ENCODE measurements around the gene TTC27. TPM values are rescaled to one million over a fixed set of nuclear protein-coding genes. Genes with fewer than 3 reads are reported as not detected.

The TTC27 gene
- total RNA-seq, 4 donors from 2014 or later: 10.7 to 14.3 (median 12.4) TPM

DNA sequence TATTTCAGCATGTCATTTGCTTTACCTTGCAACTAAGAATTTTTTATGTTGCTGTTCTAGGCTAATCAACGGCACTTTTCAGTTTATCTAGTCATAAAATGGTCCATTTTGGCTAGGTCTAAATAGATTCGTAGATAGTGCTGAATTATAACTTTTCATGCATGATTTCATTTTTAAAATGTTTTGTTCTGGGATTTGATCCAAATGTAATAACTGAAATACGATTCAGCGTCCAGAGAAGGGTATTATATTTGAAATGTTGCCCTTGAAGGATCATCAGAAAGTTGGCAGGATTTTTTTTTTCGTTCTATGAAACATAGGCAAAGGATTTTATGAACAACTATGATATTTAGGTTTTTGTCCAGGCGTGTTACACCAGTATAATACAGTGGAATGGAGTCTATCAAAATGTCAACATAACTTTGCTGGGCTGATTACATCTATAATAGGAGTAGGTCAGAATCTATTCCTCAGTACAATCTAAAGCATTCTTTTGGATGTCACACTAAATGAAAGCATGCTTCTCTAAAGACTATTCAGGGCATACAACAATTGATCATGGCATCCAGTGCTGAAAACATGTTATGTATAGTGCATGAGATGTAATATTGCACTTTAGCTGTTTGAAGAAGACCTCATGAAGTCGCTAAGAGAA lies 24.8 kb downstream of the TTC27 start:
- ATAC-seq: no peak
- H3K36me3 ChIP-seq: peaks cover 0 to 23% of the 10 kb centered on the region in 2 donors
- H3K27ac ChIP-seq: no peak overlapping the region
- no peaks in the 10 kb centered on the region for H3K4me1 ChIP-seq
- TF ChIP-seq, protein P1, sequence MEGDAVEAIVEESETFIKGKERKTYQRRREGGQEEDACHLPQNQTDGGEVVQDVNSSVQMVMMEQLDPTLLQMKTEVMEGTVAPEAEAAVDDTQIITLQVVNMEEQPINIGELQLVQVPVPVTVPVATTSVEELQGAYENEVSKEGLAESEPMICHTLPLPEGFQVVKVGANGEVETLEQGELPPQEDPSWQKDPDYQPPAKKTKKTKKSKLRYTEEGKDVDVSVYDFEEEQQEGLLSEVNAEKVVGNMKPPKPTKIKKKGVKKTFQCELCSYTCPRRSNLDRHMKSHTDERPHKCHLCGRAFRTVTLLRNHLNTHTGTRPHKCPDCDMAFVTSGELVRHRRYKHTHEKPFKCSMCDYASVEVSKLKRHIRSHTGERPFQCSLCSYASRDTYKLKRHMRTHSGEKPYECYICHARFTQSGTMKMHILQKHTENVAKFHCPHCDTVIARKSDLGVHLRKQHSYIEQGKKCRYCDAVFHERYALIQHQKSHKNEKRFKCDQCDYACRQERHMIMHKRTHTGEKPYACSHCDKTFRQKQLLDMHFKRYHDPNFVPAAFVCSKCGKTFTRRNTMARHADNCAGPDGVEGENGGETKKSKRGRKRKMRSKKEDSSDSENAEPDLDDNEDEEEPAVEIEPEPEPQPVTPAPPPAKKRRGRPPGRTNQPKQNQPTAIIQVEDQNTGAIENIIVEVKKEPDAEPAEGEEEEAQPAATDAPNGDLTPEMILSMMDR (IDR thresholded peaks at IDR 0.05 in 4 of 5, conservative IDR thresholded peaks at IDR 0.05 in 1 of 5): no peak
- TF ChIP-seq POLR2A (IDR thresholded peaks at IDR 0.05): no peak
- H3K27me3 ChIP-seq: no peaks in the 10 kb centered on the region
- no peak overlapping the region for H3K4me3 ChIP-seq
- in situ Hi-C loops (cut with MboI; ENCODE audit: low sequenced_read_pairs in 4 of 4): no loop called here
- no peaks in the 10 kb centered on the region for H3K9me3 ChIP-seq
- no peak for DNase-seq
- intact Hi-C loops (cut with DNase I; ENCODE audit: low total_unique reads): no loop called here

DNA sequence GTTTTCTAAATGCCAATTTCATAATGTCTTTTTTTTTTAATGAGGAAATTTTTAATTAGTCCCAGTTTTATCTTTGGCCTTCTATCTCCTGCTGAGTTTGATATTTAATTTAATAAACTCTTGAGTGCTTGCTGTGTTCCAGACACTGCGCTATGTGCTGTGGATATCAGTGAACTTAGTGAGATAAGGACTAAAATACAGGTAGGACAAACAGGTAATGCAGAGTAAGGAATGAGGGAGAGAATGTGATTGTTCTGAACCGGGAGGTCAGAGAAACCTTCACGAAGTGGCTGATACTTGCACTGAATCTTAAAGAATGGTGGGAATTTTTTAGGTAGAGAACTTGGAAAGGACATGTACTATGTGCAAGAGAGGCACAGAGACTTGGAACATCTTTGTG lies 28.2 kb downstream of the TTC27 start:
- Histone ChIP-seq H3K27me3 (no peaks in the 10 kb centered on the region), H3K4me1 (no peaks in the 10 kb centered on the region), H3K36me3 (peaks cover 0 to 9% of the 10 kb centered on the region in 2 donors), H3K9me3 (no peaks in the 10 kb centered on the region), H3K27ac (no peak overlapping the region), H3K4me3 (no peak overlapping the region)
- TF ChIP-seq, protein P1 (IDR thresholded peaks at IDR 0.05 in 4 of 5, conservative IDR thresholded peaks at IDR 0.05 in 1 of 5): no peak
- no peak for TF ChIP-seq POLR2A (IDR thresholded peaks at IDR 0.05)
- DNase-seq: no peak
- intact Hi-C loops (cut with DNase I; ENCODE audit: low total_unique reads) (no loop called here), in situ Hi-C loops (cut with MboI; ENCODE audit: low sequenced_read_pairs in 4 of 4) (no loop called here)
- ATAC-seq: no peak

DNA sequence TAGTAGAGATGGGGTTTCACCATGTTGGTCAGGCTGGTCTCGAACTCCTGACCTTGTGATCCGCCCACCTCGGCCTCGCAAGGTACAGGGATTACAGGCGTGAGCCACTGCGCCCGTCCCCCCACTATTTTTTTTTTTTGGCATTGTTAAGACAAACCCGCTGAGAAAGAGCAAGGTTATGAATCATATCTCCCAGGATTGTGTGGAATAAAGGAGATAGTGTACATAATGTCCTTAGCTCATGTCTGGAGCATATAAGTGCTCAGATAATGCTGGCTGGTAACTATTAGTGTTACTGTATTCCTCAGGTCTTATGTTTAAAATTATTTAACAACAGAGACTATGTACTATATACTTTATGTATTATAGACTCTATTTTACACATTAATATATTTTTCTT lies 36.0 kb downstream of the TTC27 start:
- no peaks in the 10 kb centered on the region for H3K9me3 ChIP-seq
- H3K36me3 ChIP-seq: peaks cover 0 to under 1% of the 10 kb centered on the region in 2 donors
- TF ChIP-seq POLR2A (IDR thresholded peaks at IDR 0.05): no peak
- TF ChIP-seq, protein P1 (IDR thresholded peaks at IDR 0.05 in 4 of 5, conservative IDR thresholded peaks at IDR 0.05 in 1 of 5): no peak
- DNase-seq: no peak
- H3K4me3 ChIP-seq: no peak overlapping the region
- intact Hi-C loops (cut with DNase I; ENCODE audit: low total_unique reads): no loop called here
- H3K27ac ChIP-seq: no peak overlapping the region
- no peaks in the 10 kb centered on the region for H3K27me3 ChIP-seq
- ATAC-seq: no peak
- no peaks in the 10 kb centered on the region for H3K4me1 ChIP-seq
- in situ Hi-C loops (cut with MboI; ENCODE audit: low sequenced_read_pairs in 4 of 4): no loop called here

DNA sequence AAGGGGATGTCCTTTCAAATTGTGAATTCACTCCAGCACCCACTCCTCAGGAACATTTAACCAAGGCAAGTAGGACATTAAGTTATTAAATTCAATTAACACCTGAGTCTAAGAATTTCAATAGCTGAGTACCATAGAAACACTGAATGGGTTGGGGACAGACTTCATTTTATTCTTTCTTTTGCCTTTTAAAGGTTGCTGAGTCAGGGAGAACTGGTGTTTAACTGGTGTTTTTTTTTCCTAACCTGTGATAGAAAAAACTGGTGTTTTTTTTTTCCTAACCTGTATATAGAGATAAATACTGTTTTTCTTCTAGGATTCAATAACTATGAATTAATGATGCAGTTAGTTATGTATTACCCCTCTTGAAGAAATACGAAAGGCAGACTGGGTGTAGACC lies 38.9 kb downstream of the TTC27 start:
- ATAC-seq: no peak
- TF ChIP-seq, protein P1 (IDR thresholded peaks at IDR 0.05 in 4 of 5, conservative IDR thresholded peaks at IDR 0.05 in 1 of 5): no peak
- TF ChIP-seq POLR2A (IDR thresholded peaks at IDR 0.05): no peak
- H3K36me3 ChIP-seq: peaks cover 0 to 11% of the 10 kb centered on the region in 2 donors
- intact Hi-C loops (cut with DNase I; ENCODE audit: low total_unique reads) (no loop called here), in situ Hi-C loops (cut with MboI; ENCODE audit: low sequenced_read_pairs in 4 of 4) (no loop called here)
- H3K27ac ChIP-seq: no peak overlapping the region
- no peak overlapping the region for H3K4me3 ChIP-seq
- no peaks in the 10 kb centered on the region for H3K4me1 ChIP-seq
- no peak for DNase-seq
- no peaks in the 10 kb centered on the region for H3K9me3 ChIP-seq
- no peaks in the 10 kb centered on the region for H3K27me3 ChIP-seq

DNA sequence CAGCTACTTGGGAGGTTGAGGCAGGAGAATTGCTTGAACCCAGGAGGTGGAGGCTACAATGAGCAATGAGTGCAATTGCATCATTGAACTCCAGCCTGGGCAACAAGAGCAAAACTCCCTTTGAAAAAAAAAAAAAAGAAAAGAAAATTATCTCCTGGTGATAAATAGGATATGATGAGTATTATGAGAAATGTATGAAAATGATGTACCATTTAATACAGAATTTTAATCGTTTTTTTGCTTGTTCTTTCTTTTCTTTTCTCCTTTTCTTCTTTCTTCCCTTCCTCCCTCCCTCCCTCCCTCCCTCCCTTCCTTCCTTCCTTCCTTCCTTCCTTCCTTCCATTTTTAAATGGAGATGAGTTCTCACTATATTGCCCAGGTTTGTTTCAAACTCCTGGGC lies 40.4 kb downstream of the TTC27 start:
- H3K27me3 ChIP-seq: no peaks in the 10 kb centered on the region
- H3K4me1 ChIP-seq: no peaks in the 10 kb centered on the region
- H3K36me3 ChIP-seq: peaks cover 3 to 22% of the 10 kb centered on the region in 2 donors
- intact Hi-C loops (cut with DNase I; ENCODE audit: low total_unique reads): no loop called here
- H3K4me3 ChIP-seq: no peak overlapping the region
- DNase-seq (no peak), ATAC-seq (no peak)
- TF ChIP-seq POLR2A (IDR thresholded peaks at IDR 0.05): no peak
- TF ChIP-seq, protein P1 (IDR thresholded peaks at IDR 0.05 in 4 of 5, conservative IDR thresholded peaks at IDR 0.05 in 1 of 5): no peak
- no peaks in the 10 kb centered on the region for H3K9me3 ChIP-seq
- in situ Hi-C loops (cut with MboI; ENCODE audit: low sequenced_read_pairs in 4 of 4): no loop called here
- H3K27ac ChIP-seq: no peak overlapping the region

Data from gastrocnemius medialis (tissue), 4 donors.